IPS-11a (cell line): ENCODE measurements around the gene IL34.
"Not testable (repeated sequence)": the region's sequence is repeated elsewhere in the genome, so short reads cannot be mapped to it uniquely, and the experiment has no call there.

Experiments used
- H3K4me3 ChIP-seq: one replicate; pipeline ENCODE4 v1.5.1; 2013; ENCODE audit warnings: low read depth, low read length, control low read depth

Gene IL34

GRCh38 chr16:70646260-70647241, at the start of gene IL34:
IL34 (plus strand) TSS chr16:70646559; CDS start chr16:70646948, 389 bp downstream.
- no peak within 1 kb of the TSS for H3K4me3 ChIP-seq

GRCh38 chr16:70597135-70597835, 49.1 kb upstream of the IL34 start:
- no peak overlapping the region for H3K4me3 ChIP-seq

GRCh38 chr16:70598937-70599503, 47.3 kb upstream of the IL34 start:
- no peak overlapping the region for H3K4me3 ChIP-seq

GRCh38 chr16:70600730-70601129, 45.6 kb upstream of the IL34 start:
- H3K4me3 ChIP-seq = no peak overlapping the region

- no peak overlapping the region for H3K4me3 ChIP-seq
Measured at GRCh38 chr16:70601576-70602575, 44.5 kb upstream of the IL34 start.

- H3K4me3 ChIP-seq = no peak overlapping the region
Measured at GRCh38 chr16:70602831-70603230, 43.5 kb upstream of the IL34 start.

GRCh38 chr16:70604407-70605282, 41.7 kb upstream of the IL34 start:
- H3K4me3 ChIP-seq = no peak overlapping the region

GRCh38 chr16:70605283-70605657, 41.1 kb upstream of the IL34 start:
- no peak overlapping the region for H3K4me3 ChIP-seq

- H3K4me3 ChIP-seq = no peak overlapping the region
Measured at GRCh38 chr16:70608521-70608920, 37.8 kb upstream of the IL34 start.

GRCh38 chr16:70610273-70611223, 35.8 kb upstream of the IL34 start:
- H3K4me3 ChIP-seq = no peak overlapping the region

GRCh38 chr16:70611224-70611598, 35.1 kb upstream of the IL34 start:
- H3K4me3 ChIP-seq = no peak overlapping the region

GRCh38 chr16:70611785-70612303, 34.5 kb upstream of the IL34 start:
- H3K4me3 ChIP-seq = no peak overlapping the region

GRCh38 chr16:70612931-70613330, 33.4 kb upstream of the IL34 start:
- no peak overlapping the region for H3K4me3 ChIP-seq

GRCh38 chr16:70614208-70614951, 32.0 kb upstream of the IL34 start:
- no peak overlapping the region for H3K4me3 ChIP-seq

GRCh38 chr16:70615945-70616344, 30.4 kb upstream of the IL34 start:
- H3K4me3 ChIP-seq = no peak overlapping the region

- not testable (repeated sequence) for H3K4me3 ChIP-seq
Measured at GRCh38 chr16:70621864-70622263, 24.5 kb upstream of the IL34 start.

GRCh38 chr16:70627696-70628095, 18.7 kb upstream of the IL34 start:
- no peak overlapping the region for H3K4me3 ChIP-seq
